Measurements from ENCODE around the gene PLEKHM2. TPM values are rescaled to one million over a fixed set of nuclear protein-coding genes. Genes with fewer than 3 reads are reported as not detected.

PLEKHM2 gene
- total and polyA plus RNA-seq, 2 of the 8 experiments (the other 6 are each of a cell fraction or from before 2014, with no cell fraction given): 38.3 to 47.6 TPM

DNA sequence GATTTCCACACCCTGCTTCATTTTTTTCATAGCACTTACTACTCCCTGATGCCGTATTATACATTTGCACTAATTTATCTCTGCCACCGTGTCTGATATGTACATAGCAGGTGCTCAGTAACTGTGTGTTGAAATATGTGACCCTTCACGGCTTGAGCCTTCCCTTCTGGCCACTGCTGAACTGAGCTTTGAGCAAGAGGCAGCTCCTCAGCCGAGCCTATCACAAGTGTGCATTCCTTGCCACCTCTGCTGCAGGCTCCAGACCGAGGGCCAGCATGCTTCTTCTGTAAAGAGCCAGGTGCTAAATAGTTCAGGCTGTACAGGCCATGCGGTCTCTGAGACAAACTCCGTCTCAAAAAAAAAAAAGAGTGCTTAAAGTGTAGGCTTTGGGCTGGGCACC is 22.6 kb downstream of the PLEKHM2 start (continued):
- TF ChIP-seq RNF2 (IDR thresholded peaks at IDR 0.05; ENCODE audit: borderline replicate concordance, low read depth, low read length, missing control alignments, poor library complexity, severe bottlenecking): no peak
- no peak for TF ChIP-seq ASH2L (IDR thresholded peaks at IDR 0.05; ENCODE audit: low read length)
- TF ChIP-seq, protein P1, sequence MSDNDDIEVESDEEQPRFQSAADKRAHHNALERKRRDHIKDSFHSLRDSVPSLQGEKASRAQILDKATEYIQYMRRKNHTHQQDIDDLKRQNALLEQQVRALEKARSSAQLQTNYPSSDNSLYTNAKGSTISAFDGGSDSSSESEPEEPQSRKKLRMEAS (IDR thresholded peaks at IDR 0.05): no peak
- no peak for TF ChIP-seq RXRA (IDR thresholded peaks at IDR 0.05; ENCODE audit: insufficient read depth, low read depth, low read length)
- TF ChIP-seq PHF8 (conservative IDR thresholded peaks at IDR 0.05; ENCODE audit: low read depth, low read length): no peak
- no peak for TF ChIP-seq TEAD4 (IDR thresholded peaks at IDR 0.05; ENCODE audit: low read depth, low read length)
- TF ChIP-seq GTF2F1 (IDR thresholded peaks at IDR 0.05; ENCODE audit: borderline replicate concordance, low read depth, low read length): no peak
- no peak for TF ChIP-seq SP4 (IDR thresholded peaks at IDR 0.05; ENCODE audit: low read length)

All from H1 (cell line).